Stimulated activated memory B cell treated with anti-CD40 and anti-IgM and Interleukin-4, amounts not matched to agents 10 μg/mL and 1 μg/mL and 100 μg/mL, for 72 hours (primary cell): ENCODE data around the gene A1CF.
"Not testable (repeated sequence)": the region's sequence is repeated elsewhere in the genome, so short reads cannot be mapped to it uniquely, and the experiment has no call there.

Source experiments
- ATAC-seq: fragments of 150-1000 bp; cut with Tn5 transposase; 2 replicates; pipeline ENCODE4 v1.10.0; 2021
- H3K27ac Mint-ChIP-seq: one replicate; pipeline ENCODE4 v1.8.0; 2022; ENCODE audit warnings: mild to moderate bottlenecking, mixed read lengths
- H3K27me3 Mint-ChIP-seq: one replicate; pipeline ENCODE4 v1.8.0; 2022; ENCODE audit warnings: mixed read lengths
- H3K36me3 Mint-ChIP-seq: one replicate; pipeline ENCODE4 v1.8.0; 2022; ENCODE audit warnings: mixed read lengths
- H3K4me1 Mint-ChIP-seq: one replicate; pipeline ENCODE4 v1.8.0; 2022; ENCODE audit warnings: mixed read lengths
- H3K4me3 Mint-ChIP-seq: one replicate; pipeline ENCODE4 v1.8.0; 2022; ENCODE audit warnings: mild to moderate bottlenecking, moderate library complexity, mixed read lengths
- H3K9me3 Mint-ChIP-seq: one replicate; pipeline ENCODE4 v1.8.0; 2022; ENCODE audit warnings: mixed read lengths

A1CF gene

DNA sequence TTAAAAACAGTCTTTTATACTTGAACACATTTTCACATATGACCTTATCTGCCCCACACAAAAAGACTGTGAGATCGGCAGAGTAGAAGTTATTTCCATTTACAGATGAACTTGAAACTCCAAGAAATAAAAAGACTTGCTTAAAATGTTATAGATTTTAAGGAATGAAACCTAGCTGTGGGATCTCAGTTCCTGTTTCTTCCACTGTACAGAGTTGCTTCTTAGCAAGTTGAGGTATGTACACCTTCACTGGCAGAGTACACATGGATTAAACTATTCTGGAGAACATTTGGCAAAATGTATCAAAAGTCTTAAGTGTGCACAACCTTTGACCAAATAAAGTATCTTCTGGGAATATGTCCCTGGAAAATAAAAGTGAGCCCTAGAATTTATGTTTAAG lies 48.3 kb downstream of the A1CF start:
- H3K36me3 Mint-ChIP-seq = no peaks in the 10 kb centered on the region
- no peak for ATAC-seq
- H3K27me3 Mint-ChIP-seq = peaks cover 19% of the 10 kb centered on the region
- no peaks in the 10 kb centered on the region for H3K9me3 Mint-ChIP-seq
- H3K27ac Mint-ChIP-seq = no peak overlapping the region
- H3K4me3 Mint-ChIP-seq = no peak overlapping the region
- no peaks in the 10 kb centered on the region for H3K4me1 Mint-ChIP-seq

DNA sequence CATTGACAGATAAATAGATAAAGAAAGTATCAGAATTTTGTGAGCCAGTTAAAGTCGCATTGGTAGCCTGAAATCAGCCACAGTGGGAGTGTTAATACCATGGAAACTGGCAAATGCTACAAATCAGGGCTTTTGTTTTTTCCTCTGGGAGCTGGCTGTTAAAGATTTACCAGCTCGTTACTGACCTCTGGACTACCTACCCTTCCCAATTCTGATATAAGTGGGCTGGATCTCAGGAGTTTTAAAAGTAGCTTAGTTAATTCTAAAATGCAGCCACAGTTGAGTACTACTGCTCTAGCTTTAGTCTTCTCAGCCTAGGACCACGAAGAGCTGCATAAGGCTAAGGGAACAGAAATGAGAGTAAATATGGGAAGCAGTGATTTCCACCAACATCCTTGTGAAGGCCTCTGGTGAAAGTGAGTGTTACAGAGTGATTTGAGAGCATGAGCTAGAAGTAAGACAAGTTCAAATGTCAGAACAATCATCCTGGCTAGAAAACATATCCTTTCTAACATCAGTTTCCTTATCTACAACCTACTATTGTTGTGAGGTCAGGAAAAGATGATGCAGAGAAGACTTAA lies 53.2 kb downstream of the A1CF start:
- Mint-ChIP-seq H3K27ac (no peak overlapping the region), H3K36me3 (no peaks in the 10 kb centered on the region), H3K4me3 (no peak overlapping the region), H3K9me3 (no peaks in the 10 kb centered on the region), H3K27me3 (peaks cover 38% of the 10 kb centered on the region), H3K4me1 (no peaks in the 10 kb centered on the region)
- no peak for ATAC-seq

DNA sequence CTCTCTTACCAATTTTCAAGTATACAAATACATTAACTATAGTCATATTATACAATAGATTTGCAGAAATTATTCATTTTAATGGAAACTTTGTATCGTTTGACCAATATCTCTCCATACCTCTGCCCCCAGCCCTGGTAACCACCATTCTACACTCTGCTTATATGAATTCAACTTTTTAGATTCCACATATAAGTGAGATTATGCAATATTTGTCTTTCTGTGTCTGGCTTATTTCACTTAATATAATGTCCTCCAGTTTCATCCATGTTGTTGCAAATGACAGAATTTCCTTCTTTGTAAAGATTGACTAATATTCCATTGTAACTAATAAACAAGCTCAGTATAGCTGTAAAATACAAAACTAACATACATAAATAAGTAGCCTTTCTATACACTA lies 55.4 kb downstream of the A1CF start:
- H3K36me3 Mint-ChIP-seq = no peaks in the 10 kb centered on the region
- no peaks in the 10 kb centered on the region for H3K9me3 Mint-ChIP-seq
- ATAC-seq = no peak
- no peak overlapping the region for H3K27ac Mint-ChIP-seq
- H3K4me1 Mint-ChIP-seq = no peaks in the 10 kb centered on the region
- H3K4me3 Mint-ChIP-seq = no peak overlapping the region
- H3K27me3 Mint-ChIP-seq = peaks cover 40% of the 10 kb centered on the region

DNA sequence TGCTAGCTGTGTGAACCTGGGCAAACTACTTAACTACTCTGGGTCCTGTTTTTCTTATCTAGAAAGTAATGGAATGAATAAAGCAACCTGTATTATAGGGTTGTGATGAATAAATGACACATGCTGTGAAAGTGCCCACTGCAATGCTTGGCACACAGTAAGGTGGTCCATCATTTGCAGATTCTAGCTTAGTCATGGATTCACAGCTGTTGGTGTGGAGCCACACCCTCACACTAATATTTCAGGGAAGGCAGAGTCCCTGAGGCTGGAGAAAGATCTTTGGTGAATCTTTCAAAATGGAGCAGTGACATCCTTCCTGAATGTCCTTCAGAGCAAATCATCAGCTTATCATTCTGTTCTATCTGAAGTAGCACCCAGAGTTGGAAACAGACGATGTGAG lies 60.6 kb downstream of the A1CF start:
- H3K4me1 Mint-ChIP-seq = no peaks in the 10 kb centered on the region
- H3K4me3 Mint-ChIP-seq = no peak overlapping the region
- no peaks in the 10 kb centered on the region for H3K36me3 Mint-ChIP-seq
- H3K27ac Mint-ChIP-seq = no peak overlapping the region
- H3K27me3 Mint-ChIP-seq = peaks cover 34% of the 10 kb centered on the region
- no peaks in the 10 kb centered on the region for H3K9me3 Mint-ChIP-seq
- no peak for ATAC-seq

DNA sequence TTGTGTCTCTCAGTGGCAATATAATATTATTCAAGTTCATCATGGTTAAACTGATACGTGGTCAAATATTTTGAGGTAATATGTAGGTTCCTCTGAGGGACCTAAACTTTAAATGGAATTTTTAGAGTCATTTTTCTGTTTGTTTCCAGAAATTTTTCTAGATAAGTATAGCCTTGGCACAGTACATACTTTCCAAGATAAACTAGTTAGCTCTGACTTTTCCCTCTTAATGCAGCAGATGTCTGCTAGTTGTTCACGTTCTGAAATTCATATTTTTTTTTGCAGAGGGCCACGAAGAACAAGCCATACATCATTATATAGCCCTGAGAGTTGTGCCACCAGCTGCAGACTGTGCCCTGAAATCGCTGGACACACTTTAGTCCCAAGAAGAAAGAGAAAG lies 61.6 kb downstream of the A1CF start:
- Mint-ChIP-seq H3K4me3 (no peak overlapping the region), H3K9me3 (no peaks in the 10 kb centered on the region), H3K36me3 (no peaks in the 10 kb centered on the region), H3K4me1 (no peaks in the 10 kb centered on the region), H3K27ac (no peak overlapping the region), H3K27me3 (peaks cover 41% of the 10 kb centered on the region)
- no peak for ATAC-seq

DNA sequence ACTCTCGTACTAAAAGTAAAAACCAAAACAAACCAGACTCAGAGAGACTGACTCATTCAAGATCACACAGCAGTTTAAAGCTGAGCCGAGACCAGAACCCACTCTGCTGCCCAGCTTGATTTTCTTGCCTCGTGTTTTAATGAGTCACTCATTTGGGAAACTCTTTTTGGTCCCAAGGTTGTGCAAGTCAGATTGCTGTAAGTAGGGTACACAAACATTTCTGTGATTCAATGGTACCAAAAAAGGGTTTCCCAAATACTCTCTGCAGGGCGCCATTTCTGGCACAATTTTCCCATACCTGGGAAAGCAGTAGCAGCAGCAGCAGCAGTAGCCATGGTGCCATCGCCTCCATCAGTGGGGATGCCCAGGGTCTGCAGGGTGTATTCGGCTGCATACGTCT lies 75.8 kb downstream of the A1CF start:
- Mint-ChIP-seq H3K36me3 (no peaks in the 10 kb centered on the region), H3K27ac (no peak overlapping the region), H3K9me3 (no peaks in the 10 kb centered on the region), H3K27me3 (no peaks in the 10 kb centered on the region), H3K4me3 (no peak overlapping the region), H3K4me1 (no peaks in the 10 kb centered on the region)
- no peak for ATAC-seq

DNA sequence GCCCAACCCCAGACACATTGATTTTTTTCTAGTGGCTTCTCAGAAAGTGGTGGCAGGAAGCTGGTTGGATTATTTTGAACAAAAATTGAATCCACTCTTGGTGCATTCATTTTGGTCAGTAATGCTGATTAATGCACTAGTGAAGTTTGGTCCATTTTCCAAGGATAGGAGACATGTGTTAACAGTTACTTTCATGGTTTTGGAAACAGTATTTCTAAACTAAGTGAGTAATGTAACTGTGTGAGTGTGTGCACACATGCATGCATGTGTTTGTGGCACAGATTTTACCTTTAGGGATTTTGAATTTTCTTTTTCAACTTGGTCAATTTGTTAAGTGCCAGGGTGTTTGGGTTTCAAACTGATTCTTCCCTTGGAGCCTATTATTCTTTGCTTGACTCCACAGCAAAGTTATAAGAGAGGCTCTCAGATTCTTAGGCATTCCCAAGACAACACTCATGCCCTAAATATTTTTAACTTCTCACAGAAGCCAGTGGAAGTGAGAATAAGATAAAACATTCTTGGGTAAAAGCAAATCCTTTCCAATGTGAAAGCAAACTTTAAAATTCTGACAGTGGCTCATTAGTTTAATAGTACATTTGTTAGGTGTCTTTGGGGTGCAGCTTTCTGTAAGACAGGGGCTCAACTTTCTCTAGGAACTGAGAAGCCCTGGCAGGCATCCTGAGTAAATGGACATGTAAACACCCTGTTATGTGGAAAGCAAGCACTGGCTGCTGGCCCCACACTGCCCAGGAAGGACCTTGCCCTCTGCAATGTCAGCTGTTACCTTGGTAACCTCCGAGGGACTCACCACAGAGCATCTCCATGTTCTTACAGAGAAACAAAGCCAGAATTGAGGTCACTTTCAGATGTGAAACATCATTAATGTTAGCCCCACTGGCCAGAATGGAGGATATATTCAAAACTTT lies 77.3 kb downstream of the A1CF start:
- Mint-ChIP-seq H3K9me3 (no peaks in the 10 kb centered on the region), H3K27ac (no peak overlapping the region), H3K4me3 (no peak overlapping the region), H3K27me3 (no peaks in the 10 kb centered on the region), H3K4me1 (no peaks in the 10 kb centered on the region), H3K36me3 (no peaks in the 10 kb centered on the region)
- no peak for ATAC-seq

DNA sequence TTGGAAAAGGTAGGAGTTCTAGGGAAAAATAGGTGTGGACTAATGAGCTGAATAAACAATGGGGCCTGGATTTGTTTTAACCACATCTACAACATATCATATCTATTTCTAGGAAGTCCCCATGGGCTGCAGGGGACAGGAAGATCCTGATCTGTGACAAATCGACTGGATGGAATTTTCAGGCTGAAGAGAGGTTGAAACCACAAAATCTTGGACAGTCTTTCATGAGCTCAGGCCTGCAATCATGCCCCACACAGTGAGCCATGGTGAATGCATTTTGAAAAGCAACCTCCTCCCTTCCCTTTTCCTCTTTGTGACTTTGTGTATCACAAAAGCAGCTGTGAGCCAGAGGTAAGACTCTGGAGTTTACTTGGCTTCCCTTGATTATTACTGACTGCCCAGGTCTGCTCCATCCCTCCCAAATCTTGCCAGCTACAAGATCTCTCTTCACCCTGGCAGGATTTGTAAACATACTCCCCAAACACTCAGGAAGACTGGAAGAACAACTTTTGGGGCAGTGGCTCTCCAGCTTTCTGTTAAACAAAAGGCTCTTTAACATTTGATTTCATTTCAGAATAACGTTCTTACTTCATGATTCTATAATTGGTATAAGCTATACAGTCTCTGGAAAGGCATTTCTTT lies 79.3 kb downstream of the A1CF start:
- H3K4me1 Mint-ChIP-seq = no peaks in the 10 kb centered on the region

DNA sequence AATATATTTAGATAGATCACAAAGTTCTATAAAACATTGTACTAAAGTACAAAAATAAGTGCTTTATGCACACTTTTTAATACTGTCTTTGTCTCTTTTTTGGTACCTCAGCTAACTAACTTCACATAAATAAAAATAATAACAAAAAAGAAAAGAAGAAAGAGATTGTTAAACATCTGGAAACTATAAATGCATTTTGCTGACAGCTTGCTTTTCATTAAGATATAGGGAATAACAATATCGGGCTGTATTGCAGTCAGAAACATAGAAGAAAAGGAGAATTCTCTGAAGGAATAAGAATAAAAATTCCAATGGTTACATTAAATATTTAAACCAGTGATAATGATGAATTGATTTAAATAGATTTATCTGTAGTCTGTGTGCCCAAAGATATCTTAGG lies 85.8 kb downstream of the A1CF start:
- Mint-ChIP-seq H3K27ac (no peak overlapping the region), H3K9me3 (no peaks in the 10 kb centered on the region), H3K4me1 (no peaks in the 10 kb centered on the region), H3K36me3 (no peaks in the 10 kb centered on the region), H3K4me3 (no peak overlapping the region), H3K27me3 (peaks cover 23% of the 10 kb centered on the region)
- no peak for ATAC-seq

More for the DNA sequence above, 79.3 kb downstream of the A1CF start:
- Mint-ChIP-seq H3K4me3 (no peak overlapping the region), H3K27me3 (no peaks in the 10 kb centered on the region), H3K9me3 (no peaks in the 10 kb centered on the region), H3K27ac (no peak overlapping the region), H3K36me3 (no peaks in the 10 kb centered on the region)
- ATAC-seq = no peak

DNA sequence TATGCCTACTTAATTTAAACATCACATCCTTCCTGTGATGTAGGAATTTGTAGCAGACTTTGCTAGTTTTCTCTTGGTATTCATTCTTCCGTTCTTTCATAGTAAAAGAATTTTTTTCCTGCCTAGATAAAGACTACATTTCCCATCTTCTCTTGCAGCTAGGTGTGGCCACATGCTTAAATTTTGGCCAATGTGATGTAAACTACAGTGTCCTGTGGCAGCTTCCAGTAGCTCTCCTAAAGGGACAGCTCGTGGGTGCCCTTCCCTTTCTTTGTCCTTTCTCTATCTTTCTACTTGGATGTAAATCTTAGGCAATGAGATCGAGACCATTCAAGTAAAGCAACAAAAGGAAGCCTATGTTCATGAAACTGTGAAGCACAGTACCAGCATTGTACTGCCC lies 87.1 kb downstream of the A1CF start:
- no peak for ATAC-seq
- H3K36me3 Mint-ChIP-seq = no peaks in the 10 kb centered on the region
- H3K27ac Mint-ChIP-seq = no peak overlapping the region
- no peak overlapping the region for H3K4me3 Mint-ChIP-seq
- no peaks in the 10 kb centered on the region for H3K4me1 Mint-ChIP-seq
- H3K27me3 Mint-ChIP-seq = peaks cover 23% of the 10 kb centered on the region
- no peaks in the 10 kb centered on the region for H3K9me3 Mint-ChIP-seq

DNA sequence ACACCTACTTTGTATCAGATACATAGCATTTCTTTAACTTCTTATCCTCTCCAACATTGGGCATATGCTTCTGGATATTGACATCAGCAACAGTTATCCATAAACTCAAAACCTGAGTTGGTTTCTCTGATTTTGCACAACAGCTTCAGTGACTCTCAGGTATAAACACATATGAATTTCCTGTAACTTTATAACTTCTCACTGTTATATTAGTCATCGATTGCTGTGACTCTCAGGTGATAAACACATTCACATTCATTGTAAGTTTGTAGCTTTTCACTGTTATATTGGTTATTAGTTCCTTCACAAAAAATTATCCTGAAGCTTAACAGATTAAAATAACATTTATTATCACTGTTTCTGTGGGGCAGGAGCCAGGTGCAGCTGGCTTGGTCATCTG lies 88.7 kb downstream of the A1CF start:
- Mint-ChIP-seq H3K27me3 (peaks cover 23% of the 10 kb centered on the region), H3K4me1 (no peaks in the 10 kb centered on the region)
- no peak for ATAC-seq

DNA sequence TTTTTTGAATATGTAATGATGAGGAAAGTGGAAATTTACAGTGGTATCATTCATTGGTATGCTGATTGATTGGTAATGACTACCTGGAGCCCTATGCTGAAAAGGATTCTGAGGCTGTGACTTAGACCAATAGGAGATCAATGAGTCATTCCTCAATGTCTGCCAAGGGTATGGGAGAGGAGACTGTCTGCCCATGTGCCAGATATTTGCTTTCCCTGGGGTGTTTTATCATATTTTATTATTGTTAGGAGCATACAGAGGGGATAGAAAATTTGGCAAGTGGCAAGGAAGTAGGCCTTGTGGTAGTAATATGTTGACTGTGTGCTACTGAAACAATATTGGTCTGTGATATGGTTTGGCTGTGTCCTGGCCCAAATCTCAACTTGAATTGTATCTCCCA lies 90.9 kb downstream of the A1CF start:
- Mint-ChIP-seq H3K4me1 (no peaks in the 10 kb centered on the region), H3K27ac (no peak overlapping the region), H3K9me3 (no peaks in the 10 kb centered on the region), H3K36me3 (no peaks in the 10 kb centered on the region), H3K4me3 (no peak overlapping the region), H3K27me3 (peaks cover 31% of the 10 kb centered on the region)
- no peak for ATAC-seq

More for the DNA sequence above, 88.7 kb downstream of the A1CF start:
- no peak overlapping the region for H3K27ac Mint-ChIP-seq
- no peaks in the 10 kb centered on the region for H3K9me3 Mint-ChIP-seq
- H3K36me3 Mint-ChIP-seq = no peaks in the 10 kb centered on the region
- H3K4me3 Mint-ChIP-seq = no peak overlapping the region

DNA sequence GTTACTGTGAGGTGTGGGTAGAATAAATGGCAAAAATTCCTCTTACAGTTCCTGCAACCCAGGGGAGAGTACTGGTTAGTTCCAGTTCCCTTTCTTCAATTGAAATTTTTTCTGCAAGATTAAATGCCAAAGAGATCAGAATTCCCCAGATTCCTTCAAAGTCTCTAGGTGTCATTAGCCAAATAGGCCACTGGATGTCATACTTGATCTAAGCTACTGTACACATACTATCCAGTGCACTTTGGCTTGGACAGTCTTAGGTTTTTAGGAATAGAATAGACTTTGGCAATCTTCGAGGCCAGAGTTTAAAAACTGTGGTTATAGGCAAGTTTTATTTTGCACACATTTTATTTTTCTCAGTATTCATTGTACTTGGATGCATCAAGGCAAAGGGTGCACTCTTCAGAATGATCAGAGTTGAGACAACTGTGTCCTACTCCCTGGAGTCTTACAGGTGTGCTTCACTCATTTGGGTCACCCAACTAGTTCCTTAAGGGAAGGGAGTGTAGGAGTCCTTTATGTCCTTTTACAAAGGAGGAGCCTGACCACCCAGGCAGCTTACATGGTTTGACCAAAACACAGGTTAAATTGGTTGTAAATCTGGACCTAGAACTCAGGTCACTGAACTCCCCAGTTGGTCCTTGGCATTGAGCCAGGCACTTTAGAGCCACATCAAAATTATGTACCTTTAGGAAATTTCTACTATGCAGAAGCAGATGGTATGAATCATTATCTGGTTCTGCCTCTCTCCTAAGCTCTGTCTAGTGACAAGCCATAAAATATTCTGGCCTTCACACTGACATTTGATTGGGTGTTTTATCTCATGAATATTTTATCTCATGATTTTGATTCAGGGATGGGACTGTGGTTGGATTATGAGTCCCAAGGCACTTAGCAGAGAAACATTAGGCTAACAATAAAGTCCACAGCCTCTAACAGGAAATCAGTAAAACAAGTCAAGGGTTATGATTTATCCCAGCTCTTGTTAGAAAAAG lies 96.2 kb downstream of the A1CF start:
- H3K4me3 Mint-ChIP-seq = no peak overlapping the region
- H3K27me3 Mint-ChIP-seq = peaks cover 44% of the 10 kb centered on the region

DNA sequence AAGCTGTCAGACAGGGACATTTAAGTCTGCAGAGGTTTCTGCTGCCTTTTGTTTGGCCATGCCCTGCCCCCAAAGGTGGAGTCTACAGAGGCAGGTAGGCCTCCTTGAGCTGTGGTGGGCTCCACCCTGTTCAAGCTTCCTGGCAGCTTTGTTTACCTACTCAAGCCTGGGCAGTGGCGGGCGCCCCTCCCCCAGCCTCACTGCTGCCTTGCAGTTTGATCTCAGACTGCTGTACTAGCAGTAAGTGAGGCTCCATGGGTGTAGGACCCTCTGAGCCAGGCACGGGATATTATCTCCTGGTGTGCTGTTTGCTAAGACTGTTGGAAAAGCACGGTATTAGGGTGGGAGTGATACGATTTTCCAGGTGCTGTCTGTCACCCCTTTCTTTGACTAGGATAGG lies 97.5 kb downstream of the A1CF start:
- H3K4me1 Mint-ChIP-seq, ATAC-seq, H3K9me3 Mint-ChIP-seq, H3K4me3 Mint-ChIP-seq, H3K36me3 Mint-ChIP-seq, H3K27ac Mint-ChIP-seq: not testable (repeated sequence)
- peaks cover 44% of the 10 kb centered on the region for H3K27me3 Mint-ChIP-seq

More for the DNA sequence above, 96.2 kb downstream of the A1CF start:
- H3K36me3 Mint-ChIP-seq = peaks cover 7% of the 10 kb centered on the region
- no peak overlapping the region for H3K27ac Mint-ChIP-seq
- peaks cover 5% of the 10 kb centered on the region for H3K9me3 Mint-ChIP-seq
- ATAC-seq = peak; percentile 51
- no peaks in the 10 kb centered on the region for H3K4me1 Mint-ChIP-seq

DNA sequence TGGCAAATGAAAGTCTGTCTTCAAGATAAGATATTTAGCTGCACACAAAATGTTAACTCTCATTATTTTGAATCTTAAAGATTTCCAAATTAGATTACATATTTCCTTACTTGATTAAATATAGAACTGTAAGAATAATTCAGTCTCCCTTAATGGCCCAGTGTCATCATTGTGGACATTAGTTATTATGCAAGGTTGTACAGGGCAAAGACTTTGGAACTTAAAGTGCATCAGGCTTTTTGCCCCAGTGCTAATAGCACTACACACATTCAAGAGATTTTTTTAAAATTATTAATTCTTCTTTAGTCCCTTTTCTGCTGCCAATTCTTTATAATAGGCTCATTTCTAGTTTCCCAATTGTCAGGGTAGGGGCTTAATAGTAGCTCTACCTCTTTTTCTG lies 103.4 kb downstream of the A1CF start:
- H3K27ac Mint-ChIP-seq, H3K36me3 Mint-ChIP-seq, ATAC-seq, H3K4me3 Mint-ChIP-seq, H3K9me3 Mint-ChIP-seq, H3K4me1 Mint-ChIP-seq: not testable (repeated sequence)
- H3K27me3 Mint-ChIP-seq = peaks cover 18% of the 10 kb centered on the region
